ENCODE data around the gene PTPRN2.

PTPRN2 gene

DNA sequence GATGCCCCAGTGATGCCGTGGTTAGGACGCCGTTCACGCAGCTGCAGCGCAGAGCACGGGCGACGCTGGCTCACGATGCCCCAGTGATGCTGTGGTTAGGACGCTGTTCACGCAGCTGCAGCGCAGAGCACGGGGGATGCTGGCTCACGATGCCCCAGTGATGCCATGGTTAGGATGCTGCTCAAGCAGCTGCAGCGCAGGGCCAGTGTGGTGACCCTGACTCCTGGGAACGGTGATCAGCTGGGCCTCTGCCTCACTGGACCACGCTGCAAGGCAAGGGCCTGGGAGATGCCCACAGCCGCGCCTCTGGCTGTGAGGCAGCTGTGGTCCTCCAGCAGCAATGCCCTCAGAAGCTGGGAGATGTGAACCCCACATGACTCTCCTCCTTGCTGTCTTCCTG, 970.2 kb downstream of the PTPRN2 start:
- no CpG with 5 or more reads among the region's 19 CpGs for WGBS (ENCODE audit: extremely low coverage, insufficient coverage, low lambda C conversion rate)

GRCh38 chr7:157616931-157617330, 970.7 kb downstream of the PTPRN2 start:
- Histone ChIP-seq H3K4me3 (ENCODE audit: low read length) (no peak overlapping the region), H2BK120ac (ENCODE audit: low read depth, low read length) (no peak overlapping the region), H2BK15ac (replicated peaks; ENCODE audit: low read depth) (no peak overlapping the region), H3K27me3 (ENCODE audit: insufficient read depth, low read length, poor library complexity) (no peaks in the 10 kb centered on the region), H3K56ac (ENCODE audit: low read length) (no peak overlapping the region), H3K79me1 (ENCODE audit: low read length) (no peaks in the 10 kb centered on the region), H4K5ac (ENCODE audit: low read length) (no peak overlapping the region), H2AK5ac (ENCODE audit: low read length) (no peak overlapping the region), H3K4ac (ENCODE audit: low read depth, low read length) (no peak overlapping the region), H3K23ac (ENCODE audit: low read length) (no peak overlapping the region), H4K8ac (ENCODE audit: low read depth, low read length) (no peak overlapping the region), H3K4me1 (ENCODE audit: control insufficient read depth, low read depth, low read length) (no peaks in the 10 kb centered on the region), H3K36me3 (ENCODE audit: control insufficient read depth, insufficient read depth, low read length) (no peaks in the 10 kb centered on the region), H2BK5ac (ENCODE audit: low read length) (no peak overlapping the region), H3K4me2 (ENCODE audit: low read length) (no peak overlapping the region), H3K79me2 (ENCODE audit: control insufficient read depth, insufficient read depth, low read length) (no peaks in the 10 kb centered on the region), H3K27ac (ENCODE audit: low read depth, low read length) (no peak overlapping the region), H3K9ac (ENCODE audit: low read length) (no peak overlapping the region), H3K18ac (ENCODE audit: low read length) (no peak overlapping the region)
- no CpG with 5 or more reads among the region's 21 CpGs for WGBS (ENCODE audit: extremely low coverage, insufficient coverage, low lambda C conversion rate)
- no peak for DNase-seq

More for the DNA sequence above, 970.2 kb downstream of the PTPRN2 start:
- Histone ChIP-seq H2BK120ac (ENCODE audit: low read depth, low read length) (no peak overlapping the region), H3K36me3 (ENCODE audit: control insufficient read depth, insufficient read depth, low read length) (no peaks in the 10 kb centered on the region), H3K23ac (ENCODE audit: low read length) (no peak overlapping the region), H2AK5ac (ENCODE audit: low read length) (no peak overlapping the region), H2BK5ac (ENCODE audit: low read length) (no peak overlapping the region), H3K4me3 (ENCODE audit: low read length) (no peak overlapping the region), H3K27me3 (ENCODE audit: insufficient read depth, low read length, poor library complexity) (no peaks in the 10 kb centered on the region), H3K4me1 (ENCODE audit: control insufficient read depth, low read depth, low read length) (no peaks in the 10 kb centered on the region), H3K18ac (ENCODE audit: low read length) (no peak overlapping the region), H4K5ac (ENCODE audit: low read length) (no peak overlapping the region), H3K4ac (ENCODE audit: low read depth, low read length) (no peak overlapping the region), H3K9ac (ENCODE audit: low read length) (no peak overlapping the region), H3K79me1 (ENCODE audit: low read length) (no peaks in the 10 kb centered on the region), H2BK15ac (replicated peaks; ENCODE audit: low read depth) (no peak overlapping the region), H3K4me2 (ENCODE audit: low read length) (no peak overlapping the region), H3K56ac (ENCODE audit: low read length) (no peak overlapping the region), H3K79me2 (ENCODE audit: control insufficient read depth, insufficient read depth, low read length) (no peaks in the 10 kb centered on the region), H3K27ac (ENCODE audit: low read depth, low read length) (no peak overlapping the region), H4K8ac (ENCODE audit: low read depth, low read length) (no peak overlapping the region)
- no peak for DNase-seq

DNA sequence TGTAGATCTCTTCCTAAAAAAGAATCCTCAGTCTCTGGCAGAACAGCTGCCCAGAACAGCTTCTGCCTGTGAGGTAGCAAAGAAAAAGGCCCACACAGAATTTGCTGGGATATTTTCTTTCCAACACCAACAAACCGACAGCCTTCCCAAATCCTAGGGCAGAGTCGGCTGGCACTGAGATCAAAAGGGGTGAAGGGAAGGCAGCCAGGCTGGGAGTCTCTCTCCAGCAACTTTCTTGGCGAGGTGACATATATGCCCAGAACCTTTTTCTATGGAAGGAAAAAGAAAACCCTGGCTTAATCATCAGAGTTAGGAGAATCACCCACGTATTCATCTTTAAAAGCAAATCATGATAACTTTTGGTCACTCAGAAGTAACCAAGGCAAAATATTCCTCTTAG, 971.2 kb downstream of the PTPRN2 start:
- Histone ChIP-seq H2BK120ac (ENCODE audit: low read depth, low read length) (no peak overlapping the region), H3K79me1 (ENCODE audit: low read length) (no peaks in the 10 kb centered on the region), H2BK5ac (ENCODE audit: low read length) (no peak overlapping the region), H3K4me3 (ENCODE audit: low read length) (no peak overlapping the region), H3K56ac (ENCODE audit: low read length) (no peak overlapping the region), H2AK5ac (ENCODE audit: low read length) (no peak overlapping the region), H3K9ac (ENCODE audit: low read length) (no peak overlapping the region), H3K79me2 (ENCODE audit: control insufficient read depth, insufficient read depth, low read length) (no peaks in the 10 kb centered on the region), H2BK15ac (replicated peaks; ENCODE audit: low read depth) (no peak overlapping the region), H3K4ac (ENCODE audit: low read depth, low read length) (no peak overlapping the region), H3K36me3 (ENCODE audit: control insufficient read depth, insufficient read depth, low read length) (no peaks in the 10 kb centered on the region), H3K27me3 (ENCODE audit: insufficient read depth, low read length, poor library complexity) (no peaks in the 10 kb centered on the region), H3K23ac (ENCODE audit: low read length) (no peak overlapping the region), H4K5ac (ENCODE audit: low read length) (no peak overlapping the region), H3K18ac (ENCODE audit: low read length) (no peak overlapping the region), H3K4me1 (ENCODE audit: control insufficient read depth, low read depth, low read length) (no peaks in the 10 kb centered on the region), H4K8ac (ENCODE audit: low read depth, low read length) (no peak overlapping the region), H3K27ac (ENCODE audit: low read depth, low read length) (no peak overlapping the region), H3K4me2 (ENCODE audit: low read length) (no peak overlapping the region)
- DNase-seq, result no peak
- WGBS (ENCODE audit: extremely low coverage, insufficient coverage, low lambda C conversion rate), result no CpG with 5 or more reads among the region's 4 CpGs

DNA sequence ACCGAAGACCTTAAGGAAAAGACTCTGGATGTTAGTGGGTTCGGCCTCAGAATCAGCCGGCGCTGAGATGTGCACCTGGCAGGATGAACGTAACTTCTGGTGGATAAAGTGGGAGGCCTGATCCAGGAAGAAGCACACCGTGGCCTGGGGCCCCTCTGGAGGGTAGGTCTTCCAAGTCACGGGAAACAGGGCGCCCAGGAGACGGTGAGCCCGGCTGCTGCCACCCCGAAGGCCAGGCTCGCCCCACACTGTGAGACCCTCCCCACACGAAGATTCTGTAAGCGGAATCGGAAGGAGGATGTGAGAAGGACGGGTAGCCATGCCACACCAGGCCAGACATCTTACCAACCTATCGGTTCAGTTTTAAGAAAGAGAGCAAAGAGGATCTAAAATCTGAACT, 971.8 kb downstream of the PTPRN2 start:
- H4K5ac ChIP-seq (ENCODE audit: low read length), result no peak overlapping the region
- H3K23ac ChIP-seq (ENCODE audit: low read length), result no peak overlapping the region
- H3K36me3 ChIP-seq (ENCODE audit: control insufficient read depth, insufficient read depth, low read length), result no peaks in the 10 kb centered on the region
- no peak for DNase-seq
- H2AK5ac ChIP-seq (ENCODE audit: low read length), result no peak overlapping the region
- H2BK15ac ChIP-seq (replicated peaks; ENCODE audit: low read depth), result no peak overlapping the region
- H2BK5ac ChIP-seq (ENCODE audit: low read length), result no peak overlapping the region
- no peak overlapping the region for H3K4me2 ChIP-seq (ENCODE audit: low read length)
- no CpG with 5 or more reads among the region's 17 CpGs for WGBS (ENCODE audit: extremely low coverage, insufficient coverage, low lambda C conversion rate)
- no peak overlapping the region for H3K18ac ChIP-seq (ENCODE audit: low read length)
- no peaks in the 10 kb centered on the region for H3K79me1 ChIP-seq (ENCODE audit: low read length)
- no peaks in the 10 kb centered on the region for H3K27me3 ChIP-seq (ENCODE audit: insufficient read depth, low read length, poor library complexity)
- no peak overlapping the region for H3K4me3 ChIP-seq (ENCODE audit: low read length)
- no peak overlapping the region for H2BK120ac ChIP-seq (ENCODE audit: low read depth, low read length)
- no peaks in the 10 kb centered on the region for H3K79me2 ChIP-seq (ENCODE audit: control insufficient read depth, insufficient read depth, low read length)
- no peak overlapping the region for H4K8ac ChIP-seq (ENCODE audit: low read depth, low read length)
- H3K4ac ChIP-seq (ENCODE audit: low read depth, low read length), result no peak overlapping the region
- H3K27ac ChIP-seq (ENCODE audit: low read depth, low read length), result no peak overlapping the region
- no peak overlapping the region for H3K9ac ChIP-seq (ENCODE audit: low read length)
- H3K4me1 ChIP-seq (ENCODE audit: control insufficient read depth, low read depth, low read length), result no peaks in the 10 kb centered on the region
- H3K56ac ChIP-seq (ENCODE audit: low read length), result no peak overlapping the region

DNA sequence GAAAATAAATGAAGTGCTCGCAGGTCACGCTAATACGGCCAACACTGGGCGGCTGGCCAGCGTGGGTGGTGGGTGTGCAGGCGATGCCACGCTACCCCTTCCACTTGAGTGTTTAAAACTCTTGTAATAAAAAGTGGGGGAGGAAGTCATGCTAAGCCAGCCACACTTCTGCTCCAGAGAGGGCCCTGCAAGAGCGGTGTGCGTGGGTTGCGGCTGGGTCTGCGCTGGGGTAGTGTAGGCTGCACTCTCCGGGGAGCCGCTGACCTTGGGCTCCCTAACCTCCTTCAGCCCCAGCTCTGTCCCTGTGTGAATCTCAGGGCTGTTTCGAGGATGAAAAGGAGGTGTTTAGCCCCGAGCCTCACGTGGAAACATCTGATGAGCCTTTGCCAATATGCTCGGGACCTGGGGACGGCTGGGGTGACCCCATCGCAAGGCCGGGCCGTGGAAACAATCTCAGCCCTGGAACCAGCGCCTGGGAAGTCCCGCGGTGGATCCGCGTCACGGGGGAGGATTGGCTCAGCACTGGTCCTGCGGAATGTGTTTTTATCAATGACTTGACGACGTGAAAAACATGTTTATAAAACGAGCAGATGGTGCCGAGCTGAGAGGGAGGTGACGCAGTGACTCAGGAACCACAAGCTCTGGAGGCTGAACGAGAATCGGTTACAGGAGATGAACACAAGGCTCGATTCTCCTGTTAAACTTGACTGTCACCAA, 972.4 kb downstream of the PTPRN2 start:
- Histone ChIP-seq H3K4me1 (ENCODE audit: control insufficient read depth, low read depth, low read length) (no peaks in the 10 kb centered on the region), H3K27ac (ENCODE audit: low read depth, low read length) (no peak overlapping the region), H3K4me3 (ENCODE audit: low read length) (no peak overlapping the region), H3K36me3 (ENCODE audit: control insufficient read depth, insufficient read depth, low read length) (no peaks in the 10 kb centered on the region), H3K4ac (ENCODE audit: low read depth, low read length) (no peak overlapping the region), H2AK5ac (ENCODE audit: low read length) (no peak overlapping the region), H3K4me2 (ENCODE audit: low read length) (no peak overlapping the region), H3K18ac (ENCODE audit: low read length) (no peak overlapping the region), H3K79me1 (ENCODE audit: low read length) (no peaks in the 10 kb centered on the region), H3K27me3 (ENCODE audit: insufficient read depth, low read length, poor library complexity) (no peaks in the 10 kb centered on the region), H3K56ac (ENCODE audit: low read length) (no peak overlapping the region), H4K8ac (ENCODE audit: low read depth, low read length) (no peak overlapping the region), H3K79me2 (ENCODE audit: control insufficient read depth, insufficient read depth, low read length) (no peaks in the 10 kb centered on the region), H2BK120ac (ENCODE audit: low read depth, low read length) (no peak overlapping the region), H4K5ac (ENCODE audit: low read length) (no peak overlapping the region), H3K23ac (ENCODE audit: low read length) (no peak overlapping the region), H3K9ac (ENCODE audit: low read length) (no peak overlapping the region), H2BK5ac (ENCODE audit: low read length) (no peak overlapping the region), H2BK15ac (replicated peaks; ENCODE audit: low read depth) (no peak overlapping the region)
- no CpG with 5 or more reads among the region's 36 CpGs for WGBS (ENCODE audit: extremely low coverage, insufficient coverage, low lambda C conversion rate)
- DNase-seq, result no peak

GRCh38 chr7:157614457-157615020, 973.1 kb downstream of the PTPRN2 start:
- Histone ChIP-seq H3K27ac (ENCODE audit: low read depth, low read length) (no peak overlapping the region), H2BK120ac (ENCODE audit: low read depth, low read length) (no peak overlapping the region), H3K79me1 (ENCODE audit: low read length) (no peaks in the 10 kb centered on the region), H2AK5ac (ENCODE audit: low read length) (no peak overlapping the region), H4K5ac (ENCODE audit: low read length) (no peak overlapping the region), H3K4ac (ENCODE audit: low read depth, low read length) (no peak overlapping the region), H3K18ac (ENCODE audit: low read length) (no peak overlapping the region), H3K4me3 (ENCODE audit: low read length) (no peak overlapping the region), H3K9ac (ENCODE audit: low read length) (no peak overlapping the region), H2BK15ac (replicated peaks; ENCODE audit: low read depth) (no peak overlapping the region), H2BK5ac (ENCODE audit: low read length) (no peak overlapping the region), H3K4me1 (ENCODE audit: control insufficient read depth, low read depth, low read length) (no peaks in the 10 kb centered on the region), H4K8ac (ENCODE audit: low read depth, low read length) (no peak overlapping the region), H3K79me2 (ENCODE audit: control insufficient read depth, insufficient read depth, low read length) (no peaks in the 10 kb centered on the region), H3K36me3 (ENCODE audit: control insufficient read depth, insufficient read depth, low read length) (no peaks in the 10 kb centered on the region), H3K56ac (ENCODE audit: low read length) (no peak overlapping the region), H3K4me2 (ENCODE audit: low read length) (no peak overlapping the region), H3K27me3 (ENCODE audit: insufficient read depth, low read length, poor library complexity) (no peaks in the 10 kb centered on the region), H3K23ac (ENCODE audit: low read length) (no peak overlapping the region)
- DNase-seq, result no peak
- no CpG with 5 or more reads among the region's 12 CpGs for WGBS (ENCODE audit: extremely low coverage, insufficient coverage, low lambda C conversion rate)
